ENCODE data around the gene TUT7.

Gene TUT7

GRCh38 chr9:86328156-86328555 lies 26.1 kb downstream of the TUT7 start:
- TF ChIP-seq HDGF (IDR thresholded peaks at IDR 0.05; ENCODE audit: borderline replicate concordance): no peak
- TF ChIP-seq SUZ12 (IDR thresholded peaks at IDR 0.05): no peak
- no peak for TF ChIP-seq LEF1 (IDR thresholded peaks at IDR 0.05; ENCODE audit: borderline replicate concordance)
- no peak for TF ChIP-seq CTBP1 (IDR thresholded peaks at IDR 0.05; ENCODE audit: borderline replicate concordance)
- no peak for TF ChIP-seq PKNOX1 (IDR thresholded peaks at IDR 0.05)
- TF ChIP-seq ELF4 (IDR thresholded peaks at IDR 0.05): no peak
- no peak for TF ChIP-seq L3MBTL2 (conservative IDR thresholded peaks at IDR 0.05)
- no peak for TF ChIP-seq SP1 (IDR thresholded peaks at IDR 0.05)
- no peak for TF ChIP-seq BHLHE40 (IDR thresholded peaks at IDR 0.05; ENCODE audit: borderline replicate concordance)
- no peak for TF ChIP-seq FOXA1 (IDR thresholded peaks at IDR 0.05)
- no peak for TF ChIP-seq ARNT (IDR thresholded peaks at IDR 0.05)
- no peak for TF ChIP-seq TARDBP (IDR thresholded peaks at IDR 0.05)
- no peak for TF ChIP-seq NFRKB (IDR thresholded peaks at IDR 0.05)
- no peak for TF ChIP-seq FOXM1 (IDR thresholded peaks at IDR 0.05; ENCODE audit: borderline replicate concordance)
- TF ChIP-seq ZNF384 (IDR thresholded peaks at IDR 0.05): no peak
- TF ChIP-seq FOXK2 (IDR thresholded peaks at IDR 0.05): no peak
- DNase-seq (ENCODE audit: extremely low spot score): no peak
- POLR2A ChIA-PET: no interaction called here
- CTCF ChIA-PET: no interaction called here

- POLR2A ChIA-PET: no interaction called here
- DNase-seq (ENCODE audit: extremely low spot score): no peak
- CTCF ChIA-PET: no interaction called here
These were observed 27.7 kb downstream of the TUT7 start for GRCh38 chr9:86326536-86326935.

GRCh38 chr9:86324901-86325300 lies 29.3 kb downstream of the TUT7 start:
- POLR2A ChIA-PET: no interaction called here
- CTCF ChIA-PET: no interaction called here
- TF ChIP-seq FOXA1 (IDR thresholded peaks at IDR 0.05) (no peak), TARDBP (IDR thresholded peaks at IDR 0.05) (no peak), ELF4 (IDR thresholded peaks at IDR 0.05) (no peak), LEF1 (IDR thresholded peaks at IDR 0.05; ENCODE audit: borderline replicate concordance) (no peak), SP1 (IDR thresholded peaks at IDR 0.05) (no peak), FOXK2 (IDR thresholded peaks at IDR 0.05) (no peak), L3MBTL2 (conservative IDR thresholded peaks at IDR 0.05) (no peak), BHLHE40 (IDR thresholded peaks at IDR 0.05; ENCODE audit: borderline replicate concordance) (no peak), NFRKB (IDR thresholded peaks at IDR 0.05) (no peak), ZNF384 (IDR thresholded peaks at IDR 0.05) (no peak), SUZ12 (IDR thresholded peaks at IDR 0.05) (no peak), FOXM1 (IDR thresholded peaks at IDR 0.05; ENCODE audit: borderline replicate concordance) (no peak), ARNT (IDR thresholded peaks at IDR 0.05) (no peak), CTBP1 (IDR thresholded peaks at IDR 0.05; ENCODE audit: borderline replicate concordance) (no peak)
- DNase-seq (ENCODE audit: extremely low spot score): no peak

More at GRCh38 chr9:86326536-86326935, 27.7 kb downstream of the TUT7 start:
- no peak for TF ChIP-seq ELF4 (IDR thresholded peaks at IDR 0.05)

GRCh38 chr9:86324308-86324707 lies 29.9 kb downstream of the TUT7 start:
- no peak for TF ChIP-seq ARNT (IDR thresholded peaks at IDR 0.05)
- TF ChIP-seq SUZ12 (IDR thresholded peaks at IDR 0.05): no peak
- no peak for TF ChIP-seq BHLHE40 (IDR thresholded peaks at IDR 0.05; ENCODE audit: borderline replicate concordance)
- no peak for TF ChIP-seq SP1 (IDR thresholded peaks at IDR 0.05)
- no peak for TF ChIP-seq CTBP1 (IDR thresholded peaks at IDR 0.05; ENCODE audit: borderline replicate concordance)
- no peak for TF ChIP-seq PKNOX1 (IDR thresholded peaks at IDR 0.05)
- TF ChIP-seq LEF1 (IDR thresholded peaks at IDR 0.05; ENCODE audit: borderline replicate concordance): no peak
- TF ChIP-seq FOXA1 (IDR thresholded peaks at IDR 0.05): no peak
- TF ChIP-seq ZNF384 (IDR thresholded peaks at IDR 0.05): no peak
- no peak for TF ChIP-seq HDGF (IDR thresholded peaks at IDR 0.05; ENCODE audit: borderline replicate concordance)
- no peak for TF ChIP-seq NFRKB (IDR thresholded peaks at IDR 0.05)
- no peak for TF ChIP-seq ELF4 (IDR thresholded peaks at IDR 0.05)
- no peak for TF ChIP-seq L3MBTL2 (conservative IDR thresholded peaks at IDR 0.05)
- no peak for TF ChIP-seq FOXK2 (IDR thresholded peaks at IDR 0.05)
- TF ChIP-seq FOXM1 (IDR thresholded peaks at IDR 0.05; ENCODE audit: borderline replicate concordance): no peak
- no peak for TF ChIP-seq TARDBP (IDR thresholded peaks at IDR 0.05)
- no peak for DNase-seq (ENCODE audit: extremely low spot score)
- POLR2A ChIA-PET: no interaction called here

GRCh38 chr9:86322973-86323644 lies 31.1 kb downstream of the TUT7 start:
- no peak for DNase-seq (ENCODE audit: extremely low spot score)
- ChIA-PET POLR2A (no interaction called here), CTCF (no interaction called here)
- TF ChIP-seq NFRKB (IDR thresholded peaks at IDR 0.05) (no peak), FOXM1 (IDR thresholded peaks at IDR 0.05; ENCODE audit: borderline replicate concordance) (no peak), BHLHE40 (IDR thresholded peaks at IDR 0.05; ENCODE audit: borderline replicate concordance) (no peak), TARDBP (IDR thresholded peaks at IDR 0.05) (no peak), L3MBTL2 (conservative IDR thresholded peaks at IDR 0.05) (no peak), HDGF (IDR thresholded peaks at IDR 0.05; ENCODE audit: borderline replicate concordance) (no peak), SP1 (IDR thresholded peaks at IDR 0.05) (no peak), ELF4 (IDR thresholded peaks at IDR 0.05) (no peak), ZNF384 (IDR thresholded peaks at IDR 0.05) (no peak), PKNOX1 (IDR thresholded peaks at IDR 0.05) (no peak), SUZ12 (IDR thresholded peaks at IDR 0.05) (no peak), ARNT (IDR thresholded peaks at IDR 0.05) (no peak), CTBP1 (IDR thresholded peaks at IDR 0.05; ENCODE audit: borderline replicate concordance) (no peak), LEF1 (IDR thresholded peaks at IDR 0.05; ENCODE audit: borderline replicate concordance) (no peak), FOXA1 (IDR thresholded peaks at IDR 0.05) (no peak), FOXK2 (IDR thresholded peaks at IDR 0.05) (no peak)

More at GRCh38 chr9:86324308-86324707, 29.9 kb downstream of the TUT7 start:
- CTCF ChIA-PET: no interaction called here

- DNase-seq (ENCODE audit: extremely low spot score): no peak
- ChIA-PET POLR2A (no interaction called here), CTCF (no interaction called here)
- TF ChIP-seq TARDBP (IDR thresholded peaks at IDR 0.05) (no peak), HDGF (IDR thresholded peaks at IDR 0.05; ENCODE audit: borderline replicate concordance) (no peak), FOXA1 (IDR thresholded peaks at IDR 0.05) (no peak), L3MBTL2 (conservative IDR thresholded peaks at IDR 0.05) (no peak), PKNOX1 (IDR thresholded peaks at IDR 0.05) (no peak), FOXM1 (IDR thresholded peaks at IDR 0.05; ENCODE audit: borderline replicate concordance) (no peak), NFRKB (IDR thresholded peaks at IDR 0.05) (no peak), BHLHE40 (IDR thresholded peaks at IDR 0.05; ENCODE audit: borderline replicate concordance) (no peak)
These were observed 32.8 kb downstream of the TUT7 start for GRCh38 chr9:86321373-86321772.

Data from HEK293T (cell line).